SU-DHL-6 (cell line): Measurements from ENCODE around the gene NTMT2.

Experiments used
- EZH2phosphoT487 ChIP-seq: fragments of 200-600 bp; sonication (generic), shearing (Covaris generic); conservative IDR thresholded peaks from 2 replicates; pipeline ENCODE4 v1.6.1; 2018; ENCODE audit warnings: mild to moderate bottlenecking, antibody characterized with exemption, low read length, moderate library complexity, mixed read lengths
- TF ChIP-seq, protein P1 (sequence below): fragments of 200-600 bp; sonication (generic); IDR thresholded peaks from one replicate; pipeline ENCODE4 v1.5.1; 2017; ENCODE audit warnings: antibody characterized with exemption, mild to moderate bottlenecking, low read length, moderate library complexity; ENCODE audit not compliant: insufficient read depth, poor library complexity, severe bottlenecking

DNA sequence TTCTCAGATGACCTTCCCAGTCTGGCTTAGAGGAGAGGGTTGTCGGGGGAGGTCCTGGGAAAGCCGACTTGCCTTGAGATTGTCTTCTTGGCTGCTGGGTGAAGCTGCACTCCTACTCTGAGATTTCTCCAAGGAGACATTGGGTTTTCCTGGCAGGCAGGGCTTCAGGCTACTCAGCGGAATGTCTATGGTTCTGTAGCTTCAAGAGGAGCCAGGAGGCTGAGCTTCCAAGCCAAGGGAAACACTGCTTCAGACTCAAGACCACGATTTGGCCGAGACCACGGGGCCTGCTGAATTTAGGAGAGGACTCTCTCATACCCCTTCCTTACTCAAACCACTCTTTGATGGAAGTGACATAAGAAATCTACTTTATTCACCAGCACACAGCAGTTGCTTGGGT, 67.8 kb downstream of the NTMT2 start:
- TF ChIP-seq, protein P1, sequence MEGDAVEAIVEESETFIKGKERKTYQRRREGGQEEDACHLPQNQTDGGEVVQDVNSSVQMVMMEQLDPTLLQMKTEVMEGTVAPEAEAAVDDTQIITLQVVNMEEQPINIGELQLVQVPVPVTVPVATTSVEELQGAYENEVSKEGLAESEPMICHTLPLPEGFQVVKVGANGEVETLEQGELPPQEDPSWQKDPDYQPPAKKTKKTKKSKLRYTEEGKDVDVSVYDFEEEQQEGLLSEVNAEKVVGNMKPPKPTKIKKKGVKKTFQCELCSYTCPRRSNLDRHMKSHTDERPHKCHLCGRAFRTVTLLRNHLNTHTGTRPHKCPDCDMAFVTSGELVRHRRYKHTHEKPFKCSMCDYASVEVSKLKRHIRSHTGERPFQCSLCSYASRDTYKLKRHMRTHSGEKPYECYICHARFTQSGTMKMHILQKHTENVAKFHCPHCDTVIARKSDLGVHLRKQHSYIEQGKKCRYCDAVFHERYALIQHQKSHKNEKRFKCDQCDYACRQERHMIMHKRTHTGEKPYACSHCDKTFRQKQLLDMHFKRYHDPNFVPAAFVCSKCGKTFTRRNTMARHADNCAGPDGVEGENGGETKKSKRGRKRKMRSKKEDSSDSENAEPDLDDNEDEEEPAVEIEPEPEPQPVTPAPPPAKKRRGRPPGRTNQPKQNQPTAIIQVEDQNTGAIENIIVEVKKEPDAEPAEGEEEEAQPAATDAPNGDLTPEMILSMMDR = no peak
- no peak for TF ChIP-seq EZH2phosphoT487
